NCI-H187 treated with DMSO at 0.1 percent for 48 hours (cell line): ENCODE measurements around the gene DNAJB7.
"Not testable (repeated sequence)": the region's sequence is repeated elsewhere in the genome, so short reads cannot be mapped to it uniquely, and the experiment has no call there.

Experiments used
- DNase-seq: peaks from one replicate; lab custom pipeline; 2025; lab: John Stamatoyannopoulos, UW

DNAJB7 gene

DNA sequence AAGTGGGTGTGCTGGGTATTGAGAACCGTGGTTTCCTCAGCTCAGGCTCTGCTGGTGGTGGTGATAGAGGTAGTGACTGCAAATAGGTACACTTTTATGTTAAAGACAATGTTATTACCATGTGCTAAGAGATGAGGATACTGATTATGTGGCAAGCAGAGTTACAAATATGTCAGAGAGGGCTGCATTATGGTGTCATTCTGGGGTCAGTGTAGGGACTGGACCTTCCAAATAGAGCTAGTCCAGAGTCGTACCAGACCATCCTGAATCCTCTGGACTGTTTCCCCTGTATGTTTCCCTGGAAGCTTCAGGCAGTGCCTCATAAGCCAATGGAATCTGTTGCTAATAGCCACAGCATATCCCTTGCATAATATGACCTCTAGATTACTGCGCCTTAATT lies at the start of gene DNAJB7:
Gene DNAJB7 (minus strand): TSS at position 101 of the 400 bp plus-strand sequence. CDS start 119 bp downstream, outside the sequence.
- no peak for DNase-seq

DNA sequence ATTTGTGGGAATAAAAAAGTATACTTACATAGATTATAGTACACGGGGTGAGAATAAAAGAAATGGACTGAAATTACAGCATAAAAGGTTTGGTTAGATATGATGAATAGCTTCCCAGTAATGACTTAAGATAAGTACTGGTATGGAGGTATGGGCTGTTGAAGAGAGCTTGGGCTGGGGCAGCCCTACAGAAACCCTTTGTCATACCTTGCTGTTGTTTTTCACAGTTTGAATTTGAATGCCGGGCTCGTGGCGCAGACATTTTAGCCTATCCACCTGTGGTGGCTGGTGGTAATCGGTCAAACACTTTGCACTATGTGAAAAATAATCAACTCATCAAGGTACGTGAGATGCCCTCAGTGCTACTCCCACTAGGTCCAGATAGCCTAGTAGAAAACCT lies 47.0 kb upstream of the DNAJB7 start:
- DNase-seq, result no peak

DNA sequence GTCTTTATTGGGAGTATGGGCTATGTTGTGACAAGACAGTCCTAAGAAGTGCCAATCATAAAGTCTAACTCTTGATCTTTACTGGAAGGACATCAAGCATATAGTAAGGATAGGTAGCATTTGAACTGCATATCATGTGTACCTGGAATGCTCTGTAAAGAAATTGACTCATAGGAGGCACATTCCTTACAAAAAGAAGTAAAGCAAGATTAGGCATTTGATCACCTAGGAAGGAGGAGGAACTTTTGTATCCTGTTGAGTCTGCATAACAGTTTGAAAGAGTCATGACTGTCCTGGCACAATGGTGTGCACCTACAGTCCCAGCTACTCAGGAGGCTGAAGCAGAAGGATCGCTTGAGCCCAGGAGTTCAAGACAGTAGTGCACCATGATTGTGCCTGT lies 42.2 kb upstream of the DNAJB7 start:
- DNase-seq, result no peak

DNA sequence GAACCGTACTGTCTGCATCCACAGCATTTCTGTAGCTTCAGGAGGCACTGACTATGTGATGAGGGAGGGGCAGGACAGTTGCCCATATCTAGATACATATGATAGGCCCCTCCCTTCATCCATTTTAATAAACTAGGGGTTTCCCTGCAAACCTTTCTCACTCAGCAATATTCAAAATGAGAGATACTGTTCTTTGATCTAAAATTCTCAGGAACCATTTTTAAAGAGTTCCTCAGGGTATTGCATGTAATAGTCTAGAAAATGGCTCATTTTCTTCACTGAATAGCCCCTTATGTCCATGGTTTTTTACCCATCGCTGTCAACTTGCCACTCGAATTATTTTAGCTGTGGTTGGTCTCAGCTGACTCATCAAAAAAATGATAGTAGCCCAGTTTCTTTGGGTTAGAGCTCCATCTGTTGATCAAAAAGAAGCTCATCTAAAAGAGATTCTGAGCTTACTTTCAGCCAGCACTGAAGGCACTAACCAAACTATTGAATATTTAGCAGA lies 37.0 kb upstream of the DNAJB7 start:
- DNase-seq, result no peak

DNA sequence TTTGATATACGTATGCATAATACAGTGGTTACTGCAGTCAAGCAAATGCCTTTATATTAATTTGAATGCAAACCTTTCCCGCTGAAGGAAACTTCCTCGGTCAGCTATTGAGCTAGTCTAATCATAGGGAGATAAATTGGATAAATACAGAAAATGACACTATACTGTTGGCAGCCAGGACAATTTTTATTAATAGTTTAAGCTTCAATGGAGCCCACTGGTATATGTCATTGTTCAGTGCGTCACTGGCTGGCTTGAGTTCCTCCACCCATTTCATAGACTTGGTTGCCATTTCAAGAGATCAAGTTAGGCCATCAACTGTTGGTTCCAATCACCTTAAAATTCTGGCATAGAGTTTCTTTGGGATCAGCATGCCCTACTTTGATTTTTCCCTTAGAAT lies 32.5 kb upstream of the DNAJB7 start:
- no peak for DNase-seq

DNA sequence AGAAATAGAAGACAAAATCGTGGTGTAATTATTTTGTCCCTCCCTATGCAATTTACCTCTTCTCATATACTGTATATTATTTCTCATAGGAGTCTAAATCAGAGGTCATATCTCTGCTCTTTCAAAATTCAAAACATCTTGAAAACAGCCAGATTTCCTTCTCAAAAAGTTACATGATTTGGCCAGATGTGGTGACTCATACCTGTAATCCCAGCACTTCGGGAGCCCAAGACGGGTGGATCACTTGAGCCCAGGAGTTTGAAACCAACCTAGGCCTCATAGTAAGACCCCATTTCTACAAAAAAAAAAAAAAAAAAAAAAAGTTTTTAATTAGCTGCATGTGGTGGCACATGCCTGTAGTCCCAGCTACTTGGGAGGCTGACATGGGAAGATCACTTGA lies 29.0 kb upstream of the DNAJB7 start:
- no peak for DNase-seq

DNA sequence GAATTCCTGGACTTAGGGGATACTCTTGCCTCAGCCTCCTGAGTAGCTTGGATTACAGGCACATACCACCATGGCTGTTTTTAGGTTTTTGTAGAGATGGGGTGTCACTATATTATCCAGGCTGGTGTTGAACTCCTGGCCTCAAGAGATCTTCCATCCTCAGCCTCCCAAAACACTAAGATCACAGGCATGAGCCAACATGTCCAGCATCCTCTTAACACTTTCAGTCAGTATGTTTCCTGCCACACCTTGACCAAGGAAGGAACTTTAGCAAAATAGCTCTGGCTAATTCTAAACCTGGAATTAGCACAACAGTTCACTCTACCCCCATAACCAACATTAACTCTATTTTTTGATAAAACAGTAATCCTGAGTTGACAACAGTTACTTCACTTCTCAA lies 27.2 kb upstream of the DNAJB7 start:
- DNase-seq, result no peak

DNA sequence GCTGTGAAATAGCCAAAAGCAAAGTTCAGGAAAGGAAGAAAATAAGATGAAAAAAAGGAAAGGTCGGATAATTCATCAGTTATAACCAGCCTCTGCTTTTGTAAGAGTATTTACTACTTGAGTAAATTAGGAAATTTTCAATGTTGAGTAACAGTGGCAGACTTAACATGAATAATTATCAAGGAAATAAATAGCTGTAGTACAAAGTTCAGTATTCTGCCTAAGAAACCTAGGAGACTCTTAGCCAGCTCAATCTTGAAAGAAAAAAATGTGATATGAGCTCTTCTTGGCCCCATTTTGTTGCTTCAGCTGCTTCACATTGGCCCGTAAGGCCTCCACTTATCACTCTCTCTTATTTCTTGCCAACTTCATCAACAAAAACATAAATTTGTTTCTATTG lies 17.0 kb upstream of the DNAJB7 start:
- no peak for DNase-seq

DNA sequence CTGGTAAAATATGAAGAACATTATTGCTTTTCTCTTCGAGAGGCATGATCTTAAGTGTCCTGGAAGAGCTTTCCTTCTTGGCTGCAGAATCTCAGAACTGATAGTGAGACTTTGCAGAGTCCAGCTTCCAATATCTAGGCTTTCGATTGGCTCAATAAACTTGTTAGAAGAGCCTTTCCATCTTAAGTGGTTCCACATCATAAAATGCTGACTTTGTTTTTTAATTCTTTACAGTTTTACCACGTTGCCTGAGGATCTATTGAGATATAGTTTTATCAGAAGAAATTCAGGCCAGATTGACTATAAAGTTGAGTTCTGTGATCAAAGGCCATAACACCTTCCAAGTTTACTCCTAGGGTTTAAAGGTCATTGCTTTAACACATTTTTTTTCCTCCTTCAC lies 15.6 kb upstream of the DNAJB7 start:
- no peak for DNase-seq

DNA sequence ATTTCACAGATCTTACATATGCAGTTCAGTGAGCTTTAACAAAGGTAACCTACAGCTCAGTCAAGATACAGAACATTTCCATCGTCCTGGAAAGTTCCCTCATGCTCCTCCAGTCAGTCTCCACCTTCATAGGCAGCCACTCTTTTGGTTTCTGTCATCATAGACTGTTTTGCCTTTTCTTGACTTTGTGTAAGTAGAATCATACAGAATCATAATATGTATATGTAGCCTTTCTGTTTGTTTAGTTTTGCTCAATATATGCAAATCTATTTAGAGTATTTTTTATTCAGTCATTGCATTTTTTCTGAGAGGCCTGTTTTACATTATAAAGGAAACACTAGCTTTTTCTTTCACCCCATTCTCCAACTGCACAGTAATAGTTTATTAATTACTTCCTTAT lies 15.0 kb upstream of the DNAJB7 start:
- no peak for DNase-seq

DNA sequence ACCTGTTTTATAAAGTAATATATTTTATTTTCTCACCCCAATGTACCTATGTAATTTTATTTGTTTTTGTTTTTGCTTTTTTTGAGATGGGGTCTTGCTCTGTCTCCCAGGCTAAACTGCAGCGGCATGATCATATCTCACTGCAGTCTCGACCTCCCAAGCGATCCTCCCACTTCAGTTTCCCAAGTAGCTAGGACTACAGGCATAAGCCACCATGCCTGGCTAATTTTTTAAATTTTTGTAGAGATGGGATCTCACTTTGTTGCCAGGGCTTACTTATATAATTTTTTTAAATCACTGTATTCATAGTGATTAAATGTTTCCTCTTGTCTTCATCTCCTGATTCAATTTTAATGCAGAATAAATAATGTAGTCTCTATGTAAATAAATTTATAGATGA lies 13.2 kb upstream of the DNAJB7 start:
- DNase-seq, result no peak

DNA sequence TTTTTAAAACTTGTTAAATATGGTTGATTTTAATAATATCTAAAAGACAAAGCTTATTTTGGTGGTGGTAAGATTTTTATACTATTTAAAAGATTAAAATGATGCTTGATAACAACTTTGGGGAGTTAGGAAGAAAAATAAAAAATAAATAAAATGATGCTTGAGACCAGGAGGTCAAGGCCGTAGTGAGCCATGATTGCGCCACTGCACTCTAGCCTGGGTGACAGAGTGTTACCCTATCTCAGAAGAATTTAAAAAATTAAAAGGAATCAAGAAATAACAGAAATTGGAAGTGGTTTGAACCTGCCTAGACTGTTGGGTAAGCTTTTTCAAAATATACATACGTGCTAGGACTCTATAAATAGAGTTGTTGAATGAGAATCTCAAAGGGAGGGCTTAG lies 12.1 kb upstream of the DNAJB7 start:
- DNase-seq, result no peak

DNA sequence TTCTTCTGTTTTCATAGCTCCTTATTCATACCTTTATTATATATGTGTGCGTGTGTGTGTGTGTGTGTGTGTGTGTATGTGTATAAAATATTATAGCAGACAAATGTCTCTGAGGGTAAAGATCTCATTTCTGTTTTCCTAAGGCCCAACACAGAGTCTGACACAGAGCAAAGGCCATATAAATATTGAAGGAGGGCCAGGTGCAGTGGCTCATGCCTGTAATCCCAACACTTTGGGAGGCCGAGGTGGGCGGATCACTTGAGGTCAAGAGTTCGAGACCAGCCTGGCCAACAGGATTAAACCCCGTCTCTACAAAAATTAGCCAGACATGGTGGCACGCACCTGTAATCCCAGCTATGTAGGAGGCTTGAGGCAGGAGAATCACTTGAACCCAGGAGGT lies 6.5 kb upstream of the DNAJB7 start:
- not testable (repeated sequence) for DNase-seq

DNA sequence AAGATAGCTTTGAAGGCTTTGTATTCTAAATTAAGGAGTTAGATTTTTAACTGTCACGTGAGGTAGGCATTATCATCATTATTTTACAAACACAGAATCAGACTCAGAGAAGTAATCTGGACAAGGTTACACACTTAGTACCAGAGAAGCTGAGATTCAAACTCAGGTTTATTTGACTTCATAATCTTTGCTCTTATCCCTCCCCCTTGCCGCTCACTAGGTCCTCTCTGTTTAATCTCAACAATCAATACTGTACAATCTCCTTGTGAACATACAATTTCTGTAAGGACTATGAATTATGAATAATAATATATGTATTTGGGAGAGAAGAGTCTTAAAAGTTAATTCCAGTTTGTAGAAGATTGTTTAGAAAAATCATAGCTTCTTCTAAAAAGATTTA lies 5.2 kb upstream of the DNAJB7 start:
- DNase-seq, result no peak

DNA sequence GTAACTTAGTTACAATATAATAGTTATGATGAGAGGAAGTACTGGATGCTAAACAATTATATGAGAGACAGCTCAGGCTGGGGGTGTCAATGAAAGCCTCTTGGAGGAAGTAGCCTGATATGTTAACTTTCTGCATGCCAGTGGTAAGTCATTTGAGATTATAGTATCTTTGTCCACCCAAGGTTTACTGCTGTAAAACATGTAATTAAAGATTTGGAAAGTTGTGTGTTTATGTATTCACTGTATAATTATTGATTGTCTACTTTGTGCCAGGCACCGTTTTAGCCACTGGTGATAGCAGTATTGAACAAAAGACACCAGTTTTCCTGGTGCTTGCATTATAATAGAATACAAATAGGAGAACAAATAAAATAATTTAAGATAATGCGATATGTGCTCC lies 624 bp upstream of the DNAJB7 start:
- DNase-seq, result no peak

DNA sequence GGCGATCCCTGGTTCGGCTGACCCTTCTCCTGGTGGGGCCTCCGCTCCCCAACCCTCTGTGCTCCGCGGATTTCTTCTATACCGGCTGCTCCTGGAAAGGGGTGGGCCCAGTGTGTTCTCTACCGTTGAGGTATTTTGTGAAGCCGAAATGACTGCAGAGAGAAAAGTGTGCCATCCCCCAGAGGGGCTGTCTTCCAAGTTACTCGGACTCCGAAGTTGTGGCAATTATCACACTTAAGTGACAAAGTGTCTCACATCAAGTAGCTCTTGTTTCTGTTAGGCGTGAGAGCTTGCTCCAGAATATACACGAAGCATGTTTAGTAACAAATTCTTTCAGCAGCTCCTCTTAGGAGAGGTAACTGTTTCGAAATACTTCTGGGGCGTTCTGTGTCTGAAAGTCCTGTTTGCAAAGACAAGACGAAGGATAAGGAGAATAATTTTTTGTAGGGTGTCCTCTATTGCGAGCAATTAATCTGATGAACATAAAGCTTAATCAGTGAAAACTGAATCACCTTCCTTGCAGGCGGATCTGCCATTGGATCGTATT lies 4.5 kb downstream of the DNAJB7 start:
- DNase-seq, result no peak

DNA sequence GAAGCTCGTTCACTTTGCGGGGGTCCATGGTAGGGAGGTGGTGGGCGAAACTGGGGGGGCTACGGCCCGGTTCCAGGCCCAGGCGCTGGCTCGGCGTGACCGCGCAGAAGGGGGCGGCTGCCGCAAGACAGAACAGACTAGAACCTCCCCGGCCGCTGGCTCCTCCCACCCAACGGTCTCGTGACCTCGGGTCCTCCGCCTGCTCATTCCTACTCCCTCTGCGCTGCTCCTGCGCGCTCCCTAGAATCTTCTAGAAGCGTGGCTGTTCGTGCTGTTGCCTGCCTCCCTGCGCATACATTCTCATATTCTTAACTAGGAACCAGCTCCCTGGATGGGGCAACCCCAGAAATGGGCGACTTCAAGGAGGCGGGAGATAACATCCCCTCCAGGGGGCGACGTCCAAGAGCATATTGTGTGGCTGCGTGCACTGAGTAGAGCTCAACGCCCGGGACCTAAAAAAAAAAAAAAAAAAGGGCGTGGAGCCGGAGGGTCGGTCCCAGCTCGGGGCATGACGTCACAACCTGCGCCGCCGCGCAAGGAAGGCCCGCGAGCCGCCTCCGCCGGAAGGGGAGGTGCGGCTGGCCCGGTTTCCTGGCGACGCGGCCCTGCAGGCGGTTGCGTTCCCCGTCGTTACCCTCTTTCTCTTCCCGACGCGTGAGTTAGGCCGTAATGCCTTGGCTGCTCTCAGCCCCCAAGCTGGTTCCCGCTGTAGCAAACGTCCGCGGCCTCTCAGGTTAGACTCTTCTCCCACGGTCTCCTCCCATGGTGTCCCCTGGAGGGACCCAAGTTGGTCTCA lies 5.2 kb downstream of the DNAJB7 start, which contains the start of the genes ST13 and XPNPEP3:
Gene ST13 (minus strand): TSS at position 127 of the 796 bp plus-strand sequence. CDS start 99 bp downstream, at position 28.
Gene XPNPEP3 (plus strand): TSS at position 636 of the 796 bp plus-strand sequence. CDS start 34 bp downstream, at position 670.
- peak; percentile 54 for DNase-seq

DNA sequence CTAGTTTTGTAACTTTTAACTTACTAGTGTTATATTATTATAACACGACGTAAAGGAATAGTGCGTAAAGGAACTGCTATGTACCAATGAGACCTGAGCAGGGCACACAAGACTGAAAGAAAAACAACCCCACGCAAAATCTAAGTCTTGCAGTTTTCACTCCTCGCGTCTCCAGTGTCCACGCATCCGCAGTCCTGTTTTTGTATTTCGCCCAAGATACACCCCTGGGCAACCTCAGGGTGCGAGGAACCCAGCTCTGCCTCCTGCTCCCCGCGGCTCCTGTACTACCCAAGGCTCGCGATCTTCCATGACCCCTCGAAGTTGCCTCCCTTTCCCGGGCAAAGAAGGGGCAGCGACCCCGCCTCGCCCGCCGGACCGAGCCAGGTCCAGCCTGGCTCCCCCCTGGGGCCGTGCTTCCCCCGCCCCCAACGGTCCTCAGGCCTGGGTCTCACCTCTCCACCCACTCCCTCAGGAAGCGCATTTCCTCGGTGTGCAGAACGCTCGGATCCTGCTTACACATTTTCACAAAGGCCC lies 5.9 kb downstream of the DNAJB7 start:
- DNase-seq, result no peak

DNA sequence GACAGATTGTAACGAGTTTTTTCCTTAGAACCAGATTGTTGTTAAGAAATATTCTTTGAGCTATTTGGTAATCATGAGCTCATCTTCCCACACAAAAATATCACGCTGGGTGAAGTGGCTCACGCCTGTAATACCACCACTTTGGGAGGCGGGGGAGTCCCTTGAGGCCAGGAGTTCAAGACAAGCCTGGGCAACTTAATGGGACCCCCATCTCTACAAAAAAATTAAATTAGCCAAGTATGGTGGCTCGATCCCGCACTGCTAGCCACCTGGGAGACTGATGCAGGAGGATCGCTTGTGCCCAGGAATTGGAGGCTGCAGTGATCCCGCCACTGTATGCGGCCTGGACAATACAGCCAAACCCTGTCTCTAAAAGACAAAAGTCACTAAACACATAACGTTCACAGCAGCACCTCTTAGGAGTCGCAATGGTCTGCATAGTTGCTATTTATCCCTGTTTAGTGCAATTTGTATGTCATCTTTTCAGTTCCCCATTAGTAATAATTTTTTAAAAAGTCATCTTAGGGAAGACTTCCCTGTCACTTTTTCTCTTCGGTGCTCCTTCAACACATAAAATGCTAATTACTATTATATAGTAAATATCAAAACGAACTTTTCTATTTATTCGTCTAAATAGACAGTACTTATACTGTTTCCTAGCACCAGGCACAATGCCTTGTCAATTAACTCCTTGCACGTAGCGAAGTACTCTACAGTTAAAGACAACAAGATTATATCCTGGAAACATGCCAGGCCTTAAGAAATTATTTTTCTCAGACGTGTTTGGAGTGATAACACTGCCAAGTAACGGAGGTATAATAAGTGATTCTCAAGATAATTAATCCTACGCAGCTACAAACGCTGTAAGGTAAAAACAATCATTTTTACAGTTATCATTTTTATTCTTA lies 6.6 kb downstream of the DNAJB7 start:
- DNase-seq, result no peak

DNA sequence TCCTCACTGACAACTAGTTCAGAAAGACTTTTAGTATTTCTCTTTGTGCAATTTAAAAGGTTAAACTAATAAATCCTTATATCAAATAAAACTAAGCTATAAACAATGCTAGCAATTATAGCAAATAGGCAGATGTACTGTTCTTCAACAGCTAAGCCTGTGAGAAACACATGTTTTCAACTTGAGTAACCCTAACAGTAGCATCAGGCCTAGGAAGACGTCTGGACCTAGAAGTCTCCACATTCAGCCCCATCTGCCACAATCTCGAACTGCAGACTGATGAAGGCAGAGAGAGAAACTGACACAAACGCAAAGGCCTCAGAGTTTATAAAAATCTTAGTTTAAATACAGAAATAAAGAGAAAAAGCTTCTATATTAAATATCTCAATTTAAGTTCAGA lies 8.0 kb downstream of the DNAJB7 start:
- DNase-seq, result no peak

DNA sequence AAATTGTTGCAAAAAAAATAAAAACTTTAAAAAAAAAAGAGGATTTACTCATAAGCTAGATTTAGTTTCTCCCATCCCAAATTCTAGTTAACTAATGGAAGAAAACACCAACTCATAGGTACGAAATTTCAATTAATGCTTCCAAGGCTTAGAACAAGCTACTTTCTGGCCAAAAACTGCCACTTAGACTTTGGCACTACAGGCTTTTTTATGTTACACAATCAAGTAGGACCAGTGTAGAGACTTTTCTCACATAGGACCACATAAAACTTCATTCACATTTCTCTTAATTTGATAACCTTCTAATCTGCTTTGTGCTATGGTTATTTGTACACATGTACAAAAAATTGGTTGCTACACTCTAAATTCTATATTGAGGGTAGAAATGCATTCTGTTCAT lies 8.6 kb downstream of the DNAJB7 start:
- DNase-seq, result no peak

DNA sequence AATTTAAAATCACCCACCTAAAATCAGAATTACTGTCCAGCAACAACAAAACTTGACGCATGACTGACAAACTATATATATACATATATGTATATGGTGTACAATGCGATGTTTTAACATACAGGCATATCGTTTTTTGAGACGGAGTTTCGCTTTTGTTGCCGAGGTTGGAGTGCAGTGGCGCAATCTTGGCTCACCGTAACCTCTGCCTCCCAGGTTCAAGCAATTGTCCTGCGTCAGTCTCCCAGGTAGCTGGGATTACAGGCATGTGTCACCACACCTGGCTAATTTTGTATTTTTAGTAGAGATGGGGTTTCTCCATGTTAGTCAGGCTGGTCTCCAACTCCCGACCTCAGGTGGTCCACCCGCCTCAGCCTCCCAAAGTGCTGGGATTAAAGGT lies 16.1 kb downstream of the DNAJB7 start:
- DNase-seq, result not testable (repeated sequence)
